Measurements from ENCODE around the gene HAUS5. TPM values are rescaled to one million over a fixed set of nuclear protein-coding genes. Genes with fewer than 3 reads are reported as not detected.

Gene HAUS5
- total RNA-seq, 1 donor from 2014 or later, result 12.3 TPM

DNA sequence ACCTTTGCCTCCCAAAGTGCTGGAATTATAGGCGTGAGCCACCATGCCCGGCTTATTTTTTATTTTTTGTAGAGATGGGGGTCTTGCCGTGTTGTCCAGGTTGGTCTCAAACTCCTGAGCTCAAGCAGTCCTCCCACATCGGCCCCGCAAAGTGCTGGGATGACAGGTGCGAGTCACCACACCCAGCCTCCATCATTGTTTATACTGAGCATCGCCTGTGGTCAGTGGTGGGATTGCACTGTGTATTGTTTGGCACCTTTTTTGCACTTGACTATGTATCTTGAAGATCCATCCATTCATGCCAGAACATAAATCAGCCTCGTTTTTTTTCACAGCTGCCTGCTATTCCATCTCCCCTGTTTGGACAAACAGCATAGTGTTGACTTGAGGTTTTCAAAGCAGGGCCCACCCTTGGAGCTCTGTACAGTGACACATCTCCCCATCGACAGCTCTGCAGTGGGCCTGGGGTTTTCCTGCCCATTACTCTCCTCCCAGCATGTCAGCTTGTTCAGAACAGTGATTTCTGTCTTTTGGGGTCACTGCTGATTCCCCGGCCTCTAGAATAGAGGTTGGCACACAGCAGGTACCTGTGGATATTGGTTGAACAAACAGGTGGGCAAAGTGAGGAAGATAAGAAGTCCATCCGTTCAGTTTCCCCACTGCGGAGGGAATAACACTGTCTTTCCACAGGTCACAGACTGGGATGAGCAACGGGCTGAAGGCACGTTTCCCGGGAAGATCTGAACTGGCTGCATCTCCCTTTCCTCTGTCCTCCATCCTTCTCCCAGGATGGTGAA, 45.6 kb downstream of the HAUS5 start:
- Histone ChIP-seq H3K27me3 (ENCODE audit: control insufficient read depth, insufficient read depth, low read length) (no peaks in the 10 kb centered on the region), H3K36me3 (ENCODE audit: control insufficient read depth, insufficient read depth, low read length) (peaks cover 3% of the 10 kb centered on the region), H3K4me3 (ENCODE audit: low read depth, low read length) (no peak overlapping the region)
- TF ChIP-seq, protein P1, sequence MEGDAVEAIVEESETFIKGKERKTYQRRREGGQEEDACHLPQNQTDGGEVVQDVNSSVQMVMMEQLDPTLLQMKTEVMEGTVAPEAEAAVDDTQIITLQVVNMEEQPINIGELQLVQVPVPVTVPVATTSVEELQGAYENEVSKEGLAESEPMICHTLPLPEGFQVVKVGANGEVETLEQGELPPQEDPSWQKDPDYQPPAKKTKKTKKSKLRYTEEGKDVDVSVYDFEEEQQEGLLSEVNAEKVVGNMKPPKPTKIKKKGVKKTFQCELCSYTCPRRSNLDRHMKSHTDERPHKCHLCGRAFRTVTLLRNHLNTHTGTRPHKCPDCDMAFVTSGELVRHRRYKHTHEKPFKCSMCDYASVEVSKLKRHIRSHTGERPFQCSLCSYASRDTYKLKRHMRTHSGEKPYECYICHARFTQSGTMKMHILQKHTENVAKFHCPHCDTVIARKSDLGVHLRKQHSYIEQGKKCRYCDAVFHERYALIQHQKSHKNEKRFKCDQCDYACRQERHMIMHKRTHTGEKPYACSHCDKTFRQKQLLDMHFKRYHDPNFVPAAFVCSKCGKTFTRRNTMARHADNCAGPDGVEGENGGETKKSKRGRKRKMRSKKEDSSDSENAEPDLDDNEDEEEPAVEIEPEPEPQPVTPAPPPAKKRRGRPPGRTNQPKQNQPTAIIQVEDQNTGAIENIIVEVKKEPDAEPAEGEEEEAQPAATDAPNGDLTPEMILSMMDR (IDR thresholded peaks at IDR 0.05; ENCODE audit: insufficient read depth, low read length, poor library complexity, severe bottlenecking), result no peak
- DNase-seq (ENCODE audit: low read depth), result no peak

DNA sequence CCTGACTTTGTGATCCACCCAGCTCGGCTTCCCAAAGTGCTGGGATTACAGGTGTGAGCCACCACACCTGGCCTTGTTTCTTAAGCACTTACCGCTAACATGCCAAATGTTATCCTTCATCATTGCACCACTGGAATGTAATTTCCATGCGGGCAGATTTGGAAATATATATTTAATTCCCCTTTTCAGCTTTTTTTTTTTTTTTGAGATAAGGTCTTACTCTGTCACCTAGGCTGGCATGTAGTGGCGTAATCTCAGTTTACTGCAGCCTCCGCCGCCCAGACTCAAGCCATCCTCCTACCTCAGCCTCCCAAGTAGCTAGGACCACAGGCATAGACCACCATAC, 49.4 kb downstream of the HAUS5 start:
- DNase-seq (ENCODE audit: low read depth), result no peak
- TF ChIP-seq, protein P1 (IDR thresholded peaks at IDR 0.05; ENCODE audit: insufficient read depth, low read length, poor library complexity, severe bottlenecking), result no peak
- no peaks in the 10 kb centered on the region for H3K36me3 ChIP-seq (ENCODE audit: control insufficient read depth, insufficient read depth, low read length)
- H3K27me3 ChIP-seq (ENCODE audit: control insufficient read depth, insufficient read depth, low read length), result no peaks in the 10 kb centered on the region
- no peak overlapping the region for H3K4me3 ChIP-seq (ENCODE audit: low read depth, low read length)

DNA sequence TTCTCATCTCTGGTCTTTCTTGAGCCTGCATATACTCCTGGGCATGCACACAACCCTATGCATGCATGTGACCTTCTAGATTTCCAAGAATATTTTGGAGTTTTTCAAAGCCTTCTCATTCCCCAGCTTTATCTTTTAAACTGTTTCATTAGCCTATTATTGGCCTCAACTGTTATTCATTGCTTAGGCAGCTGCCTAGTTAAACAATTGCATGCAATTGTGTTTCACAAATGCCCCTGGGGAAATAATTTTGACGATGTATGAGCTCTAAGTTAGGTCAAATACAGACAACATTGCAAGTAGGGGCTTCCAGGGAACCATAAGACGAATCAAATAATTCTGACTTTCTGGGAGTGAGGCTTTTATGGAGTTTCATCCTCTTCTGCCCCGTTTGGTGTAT, 51.4 kb downstream of the HAUS5 start:
- H3K27me3 ChIP-seq (ENCODE audit: control insufficient read depth, insufficient read depth, low read length), result peaks cover 3% of the 10 kb centered on the region
- DNase-seq (ENCODE audit: low read depth), result no peak
- TF ChIP-seq, protein P1 (IDR thresholded peaks at IDR 0.05; ENCODE audit: insufficient read depth, low read length, poor library complexity, severe bottlenecking), result no peak
- H3K36me3 ChIP-seq (ENCODE audit: control insufficient read depth, insufficient read depth, low read length), result no peaks in the 10 kb centered on the region
- H3K4me3 ChIP-seq (ENCODE audit: low read depth, low read length), result no peak overlapping the region

DNA sequence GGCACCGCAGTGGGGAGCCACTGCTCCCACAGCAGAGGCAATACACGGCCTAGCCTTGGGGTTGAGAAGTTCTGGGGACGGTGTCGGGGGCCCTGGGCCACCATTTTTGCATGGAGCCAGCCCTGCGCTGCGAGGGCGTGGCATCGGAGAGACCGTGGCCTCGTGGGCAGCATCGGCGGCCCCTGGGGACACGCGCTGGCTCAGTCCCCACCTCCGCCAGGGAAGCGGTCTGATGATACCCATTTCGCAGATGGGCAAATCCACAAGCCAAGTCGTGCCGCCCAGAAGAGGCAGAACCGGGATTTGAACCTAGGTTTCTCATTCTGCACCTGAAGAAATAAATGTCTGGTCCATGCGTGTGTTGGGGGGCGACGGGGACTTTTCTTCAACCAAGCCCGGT, 52.6 kb downstream of the HAUS5 start:
- DNase-seq (ENCODE audit: low read depth), result no peak
- Histone ChIP-seq H3K4me3 (ENCODE audit: low read depth, low read length) (no peak overlapping the region), H3K27me3 (ENCODE audit: control insufficient read depth, insufficient read depth, low read length) (peaks cover 8% of the 10 kb centered on the region), H3K36me3 (ENCODE audit: control insufficient read depth, insufficient read depth, low read length) (no peaks in the 10 kb centered on the region)
- TF ChIP-seq, protein P1 (IDR thresholded peaks at IDR 0.05; ENCODE audit: insufficient read depth, low read length, poor library complexity, severe bottlenecking), result no peak

DNA sequence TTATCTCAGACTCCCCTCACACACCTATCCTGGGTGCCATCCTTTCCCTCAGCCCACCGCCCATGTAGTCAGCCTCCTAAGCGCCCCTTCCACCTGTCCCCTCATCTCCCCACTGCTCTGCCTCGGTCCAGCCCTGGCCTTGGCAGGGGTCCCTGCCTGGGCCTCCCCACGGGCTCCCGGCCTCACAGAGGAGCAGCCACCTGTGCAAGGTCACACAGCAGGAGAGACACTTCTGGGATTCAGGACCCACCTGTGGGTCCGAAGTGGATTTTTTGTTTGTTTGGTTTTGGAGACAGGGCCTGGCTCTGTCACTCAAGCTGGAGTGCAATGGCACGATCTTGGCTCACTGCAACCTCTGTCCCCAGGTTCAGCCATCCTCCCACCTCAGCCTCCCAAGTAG, 53.1 kb downstream of the HAUS5 start:
- Histone ChIP-seq H3K27me3 (ENCODE audit: control insufficient read depth, insufficient read depth, low read length) (peaks cover 8% of the 10 kb centered on the region), H3K4me3 (ENCODE audit: low read depth, low read length) (no peak overlapping the region), H3K36me3 (ENCODE audit: control insufficient read depth, insufficient read depth, low read length) (no peaks in the 10 kb centered on the region)
- TF ChIP-seq, protein P1 (IDR thresholded peaks at IDR 0.05; ENCODE audit: insufficient read depth, low read length, poor library complexity, severe bottlenecking), result no peak
- DNase-seq (ENCODE audit: low read depth), result no peak
